Vagina (tissue), 2 donors: ENCODE results near the gene USP32.

Source experiments
- CTCF ChIP-seq, 3 experiments: fragments of 450-650 bp in 2 of 3; fragments of 200-600 bp in 1 of 3; sonication (generic) in 1 of 3; IDR thresholded peaks; one replicate each; pipeline ENCODE4 v1.5.1; 2017 to 2019; ENCODE audit warnings: antibody characterized with exemption in 3 of 3, mild to moderate bottlenecking in 2 of 3, moderate library complexity in 2 of 3
- POLR2AphosphoS5 ChIP-seq, 2 donors: sonication (generic); formaldehyde crosslinking; IDR thresholded peaks; one replicate each; pipeline ENCODE4 v1.9.0; 2017; ENCODE audit warnings: antibody characterized with exemption in 2 of 2, mild to moderate bottlenecking in 2 of 2, low read depth in 1 of 2; ENCODE audit not compliant: insufficient read depth in 1 of 2

GRCh38 chr17:60247836-60248461, 144.0 kb downstream of the USP32 start:
- TF ChIP-seq CTCF (IDR thresholded peaks at IDR 0.05) (no peak), POLR2AphosphoS5 (IDR thresholded peaks at IDR 0.05; ENCODE audit: insufficient read depth in 1 of 2, low read depth in 1 of 2) (no peak)
